Keratinocyte (primary cell): Measurements from ENCODE around the gene CSDE1. TPM values are rescaled to one million over a fixed set of nuclear protein-coding genes. Genes with fewer than 3 reads are reported as not detected.
"Not testable (repeated sequence)": the region's sequence is repeated elsewhere in the genome, so short reads cannot be mapped to it uniquely, and the experiment has no call there.

Experiments
- DNase-seq: peaks from one replicate; pipeline ENCODE4 v3.0.0-alpha.2; 2011; ENCODE audit warnings: low read depth, missing footprints, low spot score
- FAIRE-seq: peaks from 2 replicates; lab custom pipeline; 2011; peaks lifted over from hg19 to GRCh38; lab: Jason Lieb, UNC
- H2AFZ ChIP-seq: 2 replicates; pipeline ENCODE4 v1.6.0; 2012; ENCODE audit warnings: low read length, control low read depth, inconsistent platforms; ENCODE audit not compliant: control insufficient read depth
- H3K27ac ChIP-seq: 2 replicates; pipeline ENCODE4 v1.5.1; 2011; ENCODE audit warnings: low read length; ENCODE audit not compliant: control insufficient read depth, insufficient read depth
- H3K27me3 ChIP-seq: 3 replicates; pipeline ENCODE4 v1.6.0; 2011; ENCODE audit warnings: low read length; ENCODE audit not compliant: control insufficient read depth, insufficient read depth; ENCODE audit errors: extremely low read depth
- H3K36me3 ChIP-seq, 2 experiments: 2 replicates in 1 of 2; 3 replicates in 1 of 2; pipeline ENCODE4 v1.5.1; 2011; ENCODE audit warnings: low read length in 2 of 2, mild to moderate bottlenecking in 1 of 2; ENCODE audit not compliant: control insufficient read depth in 2 of 2, insufficient read depth in 2 of 2; ENCODE audit errors: extremely low read depth in 1 of 2
- H3K4me1 ChIP-seq: 3 replicates; pipeline ENCODE4 v1.5.1; 2011; ENCODE audit warnings: low read length; ENCODE audit not compliant: control insufficient read depth, insufficient read depth; ENCODE audit errors: extremely low read depth
- H3K4me2 ChIP-seq: 3 replicates; pipeline ENCODE4 v1.6.0; 2011; ENCODE audit warnings: low read depth, low read length; ENCODE audit not compliant: control insufficient read depth, insufficient read depth; ENCODE audit errors: extremely low read depth
- H3K4me3 ChIP-seq, 3 experiments: fragments of 200-600 bp in 1 of 3; sonication (generic) in 1 of 3; 2 replicates in 2 of 3; 3 replicates in 1 of 3; pipeline ENCODE4 v1.5.1; 2011 to 2016; ENCODE audit warnings: low read length in 3 of 3, mild to moderate bottlenecking in 3 of 3, control low read depth in 2 of 3, inconsistent platforms in 1 of 3, low read depth in 1 of 3, mixed read lengths in 1 of 3, mixed run types in 1 of 3, moderate library complexity in 1 of 3; ENCODE audit not compliant: control insufficient read depth in 2 of 3, insufficient read depth in 2 of 3; ENCODE audit errors: extremely low read depth in 1 of 3
- H3K79me2 ChIP-seq: 2 replicates; pipeline ENCODE4 v1.6.0; 2012; ENCODE audit warnings: low read length; ENCODE audit not compliant: control insufficient read depth, insufficient read depth
- H3K9ac ChIP-seq: 3 replicates; pipeline ENCODE4 v1.6.0; 2011; ENCODE audit warnings: low read length; ENCODE audit not compliant: control insufficient read depth, insufficient read depth; ENCODE audit errors: extremely low read depth
- H3K9me1 ChIP-seq: 3 replicates; pipeline ENCODE4 v1.6.0; 2011; ENCODE audit warnings: low read length; ENCODE audit not compliant: control insufficient read depth, insufficient read depth; ENCODE audit errors: extremely low read depth
- H3K9me3 ChIP-seq: 2 replicates; pipeline ENCODE4 v1.5.1; 2012; ENCODE audit warnings: low read depth, low read length; ENCODE audit not compliant: control insufficient read depth
- H4K20me1 ChIP-seq: 3 replicates; pipeline ENCODE4 v1.6.0; 2011; ENCODE audit warnings: low read length; ENCODE audit not compliant: control insufficient read depth, insufficient read depth; ENCODE audit errors: extremely low read depth
- EZH2 ChIP-seq: IDR thresholded peaks from one replicate; pipeline ENCODE4 v1.6.1; 2012; ENCODE audit warnings: inconsistent platforms, mild to moderate bottlenecking, low read length, moderate library complexity
- dilution Hi-C: fragments of 300-500 bp; cut with MboI; formaldehyde crosslinking; loops from one replicate; pipeline ENCODE4 v1.7.0; 2020; ENCODE audit warnings: low sequenced_read_pairs; ENCODE audit not compliant: extremely low pct_ligation_motif_present
- polyA plus RNA-seq, 5 experiments: library from polyadenylated mRNA; depleted of rRNA in 3 of 5; stranded (reverse) in 3 of 5; stranded (forward) in 1 of 5; unstranded in 1 of 5; fragments of >200 nt; gene quantifications; 1 replicate in 1 of 5; 2 replicates in 3 of 5; 3 replicates in 1 of 5; pipeline versions ENCODE4 v1.2.1 to v1.2.3, GENCODE V29; 2011 to 2012; ENCODE audit warnings: missing spikeins in 2 of 5, low read depth in 1 of 5, low replicate concordance in 1 of 5
- TF ChIP-seq, protein P1 (sequence below), 3 experiments: IDR thresholded peaks in 1 of 3; conservative IDR thresholded peaks in 1 of 3; optimal IDR thresholded peaks in 1 of 3; 2 replicates in 2 of 3; 3 replicates in 1 of 3; pipeline versions ENCODE3 to v1.5.1; 2011; ENCODE audit warnings: low read length in 3 of 3, mild to moderate bottlenecking in 3 of 3, moderate library complexity in 2 of 3, control low read depth in 1 of 3, inconsistent platforms in 1 of 3; ENCODE audit not compliant: insufficient read depth in 2 of 3; ENCODE audit errors: extremely low read depth in 1 of 3

CSDE1 gene
- polyA plus RNA-seq, 1 donor (not counting 4 experiments of a cell fraction or from before 2014, with no cell fraction given): 268 TPM

DNA sequence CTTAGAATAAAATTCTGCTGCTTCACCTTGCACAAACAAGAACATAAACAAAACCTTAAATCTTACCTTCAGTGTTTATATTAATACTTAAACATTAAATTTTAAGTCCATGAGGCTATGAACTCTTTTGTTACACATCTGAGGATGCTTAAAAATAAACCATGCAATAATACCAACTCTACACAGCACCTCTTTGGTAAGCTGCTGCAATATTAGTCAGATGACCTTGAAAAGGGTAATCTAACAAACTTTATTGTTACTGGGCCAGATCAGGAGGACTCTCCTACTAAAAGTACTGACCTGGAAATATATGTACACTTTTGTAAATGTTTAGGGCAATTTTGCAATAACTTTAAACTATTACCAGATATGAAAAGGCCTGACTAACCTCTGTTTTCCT is 21.9 kb upstream of the CSDE1 start:
- dilution Hi-C loops: no loop called here
- no peak overlapping the region for H2AFZ ChIP-seq
- TF ChIP-seq EZH2: no peak
- TF ChIP-seq, protein P1, sequence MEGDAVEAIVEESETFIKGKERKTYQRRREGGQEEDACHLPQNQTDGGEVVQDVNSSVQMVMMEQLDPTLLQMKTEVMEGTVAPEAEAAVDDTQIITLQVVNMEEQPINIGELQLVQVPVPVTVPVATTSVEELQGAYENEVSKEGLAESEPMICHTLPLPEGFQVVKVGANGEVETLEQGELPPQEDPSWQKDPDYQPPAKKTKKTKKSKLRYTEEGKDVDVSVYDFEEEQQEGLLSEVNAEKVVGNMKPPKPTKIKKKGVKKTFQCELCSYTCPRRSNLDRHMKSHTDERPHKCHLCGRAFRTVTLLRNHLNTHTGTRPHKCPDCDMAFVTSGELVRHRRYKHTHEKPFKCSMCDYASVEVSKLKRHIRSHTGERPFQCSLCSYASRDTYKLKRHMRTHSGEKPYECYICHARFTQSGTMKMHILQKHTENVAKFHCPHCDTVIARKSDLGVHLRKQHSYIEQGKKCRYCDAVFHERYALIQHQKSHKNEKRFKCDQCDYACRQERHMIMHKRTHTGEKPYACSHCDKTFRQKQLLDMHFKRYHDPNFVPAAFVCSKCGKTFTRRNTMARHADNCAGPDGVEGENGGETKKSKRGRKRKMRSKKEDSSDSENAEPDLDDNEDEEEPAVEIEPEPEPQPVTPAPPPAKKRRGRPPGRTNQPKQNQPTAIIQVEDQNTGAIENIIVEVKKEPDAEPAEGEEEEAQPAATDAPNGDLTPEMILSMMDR (optimal IDR thresholded peaks at IDR 0.05 in 1 of 3, IDR thresholded peaks at IDR 0.05 in 1 of 3, conservative IDR thresholded peaks at IDR 0.05 in 1 of 3; ENCODE audit: extremely low read depth in 1 of 3, insufficient read depth in 2 of 3, low read length in 3 of 3): no peak
- peaks cover 24% of the 10 kb centered on the region for H3K79me2 ChIP-seq
- no peaks in the 10 kb centered on the region for H4K20me1 ChIP-seq
- no peaks in the 10 kb centered on the region for H3K27me3 ChIP-seq
- DNase-seq (no peak), FAIRE-seq (no peak)
- peak overlapping the region; percentile 85 for H3K9ac ChIP-seq
- H3K4me2 ChIP-seq: peak overlapping the region; percentile 86
- H3K4me1 ChIP-seq: peaks cover 4% of the 10 kb centered on the region
- peaks cover 4% of the 10 kb centered on the region in 2 experiments for H3K36me3 ChIP-seq
- H3K9me1 ChIP-seq: no peaks in the 10 kb centered on the region
- H3K4me3 ChIP-seq: peak overlapping the region; percentile 58 to 85 (median 79)
- no peaks in the 10 kb centered on the region for H3K9me3 ChIP-seq
- peak overlapping the region; percentile 74 for H3K27ac ChIP-seq

DNA sequence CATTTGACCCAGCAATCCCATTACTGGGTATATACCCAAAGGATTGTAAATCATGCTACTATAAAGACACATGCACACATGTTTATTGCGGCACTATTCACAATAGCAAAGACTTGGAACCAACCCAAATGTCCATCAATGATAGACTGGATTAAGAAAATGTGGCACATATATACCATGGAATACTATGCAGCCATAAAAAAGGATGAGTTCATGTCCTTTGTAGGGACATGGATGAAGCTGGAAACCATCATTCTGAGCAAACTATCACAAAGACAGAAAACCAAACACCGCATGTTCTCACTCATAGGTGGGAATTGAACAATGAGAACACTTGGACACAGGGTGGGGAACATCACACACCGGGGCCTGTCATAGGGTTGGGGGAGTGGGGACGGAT is 18.9 kb upstream of the CSDE1 start:
- H3K9me1 ChIP-seq, H3K4me2 ChIP-seq, H4K20me1 ChIP-seq, H3K27me3 ChIP-seq, H3K9ac ChIP-seq, dilution Hi-C loops, FAIRE-seq, H3K27ac ChIP-seq, H3K36me3 ChIP-seq, H3K4me1 ChIP-seq, DNase-seq, H3K9me3 ChIP-seq, H3K4me3 ChIP-seq, H2AFZ ChIP-seq: not testable (repeated sequence)
- H3K79me2 ChIP-seq: peaks cover 24% of the 10 kb centered on the region

DNA sequence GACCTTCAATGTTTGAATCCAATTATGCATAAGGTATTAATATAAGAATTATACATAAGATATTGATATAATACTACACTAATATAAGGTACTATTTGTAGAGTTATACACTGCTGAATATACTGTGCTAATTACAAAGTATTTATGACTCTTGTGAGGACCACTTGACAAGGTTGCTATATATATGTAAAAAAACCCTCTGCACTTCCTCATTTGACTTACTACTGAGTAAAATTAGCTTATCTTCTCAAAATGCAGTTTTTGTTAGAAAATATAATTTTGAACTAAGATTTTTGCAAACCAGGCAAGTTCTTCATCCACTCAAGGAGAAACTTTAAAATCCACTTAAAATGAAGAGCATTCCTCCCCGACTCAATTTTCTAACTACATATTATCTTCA is 14.2 kb upstream of the CSDE1 start:
- peaks cover 0 to 9% of the 10 kb centered on the region in 2 experiments for H3K36me3 ChIP-seq
- H3K27ac ChIP-seq: no peak overlapping the region
- H3K9ac ChIP-seq: no peak overlapping the region
- DNase-seq (no peak), FAIRE-seq (no peak)
- TF ChIP-seq, protein P1 (optimal IDR thresholded peaks at IDR 0.05 in 1 of 3, IDR thresholded peaks at IDR 0.05 in 1 of 3, conservative IDR thresholded peaks at IDR 0.05 in 1 of 3; ENCODE audit: extremely low read depth in 1 of 3, insufficient read depth in 2 of 3, low read length in 3 of 3): no peak
- no peak for TF ChIP-seq EZH2
- no peak overlapping the region for H3K4me2 ChIP-seq
- no peaks in the 10 kb centered on the region for H3K9me3 ChIP-seq
- H4K20me1 ChIP-seq: no peaks in the 10 kb centered on the region
- H3K9me1 ChIP-seq: no peaks in the 10 kb centered on the region
- H3K79me2 ChIP-seq: no peaks in the 10 kb centered on the region
- H3K4me3 ChIP-seq: no peak overlapping the region
- H3K27me3 ChIP-seq: no peaks in the 10 kb centered on the region
- no peak overlapping the region for H2AFZ ChIP-seq
- no peaks in the 10 kb centered on the region for H3K4me1 ChIP-seq
- dilution Hi-C loops: no loop called here
